Kidney (tissue), 14 donors: ENCODE results near the gene SNX1. TPM values are rescaled to one million over a fixed set of nuclear protein-coding genes. Genes with fewer than 3 reads are reported as not detected.

ENCODE experiments used
- DNase-seq, 5 donors: peaks; one replicate each; pipeline ENCODE4 v3.0.0-alpha.2; 2013 to 2020
- FAIRE-seq: peaks from 2 replicates; lab custom pipeline; 2012; peaks lifted over from hg19 to GRCh38; lab: Jason Lieb, UNC
- H3K27ac ChIP-seq, 2 donors: one replicate each; pipeline ENCODE4 v1.7.0; 2013; ENCODE audit warnings: low read depth in 2 of 2, low read length in 2 of 2, inconsistent platforms in 1 of 2
- H3K27me3 ChIP-seq: one replicate; pipeline ENCODE4 v1.7.1; 2013; ENCODE audit warnings: low read length, inconsistent platforms; ENCODE audit not compliant: control insufficient read depth, insufficient read depth
- H3K36me3 ChIP-seq, 3 donors: one replicate each; pipeline versions ENCODE4 v1.7.0 to v1.7.1; 2013; ENCODE audit warnings: low read length in 3 of 3, control low read depth in 1 of 3, inconsistent platforms in 1 of 3; ENCODE audit not compliant: insufficient read depth in 3 of 3, control insufficient read depth in 2 of 3
- H3K4me1 ChIP-seq, 3 donors: one replicate each; pipeline versions ENCODE4 v1.7.0 to v1.7.1; 2013; ENCODE audit warnings: low read length in 3 of 3, inconsistent platforms in 1 of 3, low read depth in 1 of 3; ENCODE audit not compliant: control insufficient read depth in 2 of 3, insufficient read depth in 2 of 3
- H3K4me3 ChIP-seq, 3 donors: one replicate each; pipeline versions ENCODE4 v1.7.0 to v1.8.1; 2013; ENCODE audit warnings: low read length in 3 of 3, control low read depth in 1 of 3, inconsistent platforms in 1 of 3
- H3K9ac ChIP-seq, 3 donors: one replicate each; pipeline versions ENCODE4 v1.7.0 to v1.7.1; 2013; ENCODE audit warnings: low read length in 3 of 3, control low read depth in 1 of 3, inconsistent platforms in 1 of 3
- H3K9me3 ChIP-seq, 3 donors: one replicate each; pipeline versions ENCODE4 v1.7.0 to v1.7.1; 2013; ENCODE audit warnings: low read length in 3 of 3, control low read depth in 1 of 3, inconsistent platforms in 1 of 3; ENCODE audit not compliant: control insufficient read depth in 2 of 3, insufficient read depth in 1 of 3
- CTCF ChIP-seq: IDR thresholded peaks from 3 replicates; pipeline ENCODE4 v1.5.1; 2012; ENCODE audit warnings: mild to moderate bottlenecking, moderate library complexity, borderline replicate concordance; ENCODE audit not compliant: insufficient read depth; ENCODE audit errors: extremely low read depth
- intact Hi-C: fragments of 100-400 bp; cut with DNase I; formaldehyde crosslinking; loops from one replicate; pipeline ENCODE4 v1.11.1; 2022
- polyA plus RNA-seq: library from polyadenylated mRNA; stranded (reverse); fragments of 350-450 nt; fragmentation: Illumina TruSeq; extraction: RNeasy Lipid Tissue Mini Kit (QIAGEN cat#74804); gene quantifications from one replicate; pipeline ENCODE4 v1.2.3, GENCODE V29; 2014; ENCODE audit warnings: low read depth, low replicate concordance; ENCODE audit not compliant: insufficient read depth
- total RNA-seq: library from RNA; stranded (reverse); fragmentation: NEBNext Ultra II Directional; extraction: Animal tissue kit (Norgen Biotek cat#: 25700); gene quantifications from one replicate; pipeline ENCODE4 v1.2.1, GENCODE V29; 2021
- donor health status: control.
- donor health status: control.
- donor health status: control.
- donor health status: control.
- donor health status: control.
- donor health status: DM: yes; HTN: yes; CAD: no.
- donor health status: Normal renal cell carcinoma (clear cell type).

Gene SNX1
- total and polyA plus RNA-seq, 2 donors from 2014 or later: 81.2 to 148 TPM

DNA sequence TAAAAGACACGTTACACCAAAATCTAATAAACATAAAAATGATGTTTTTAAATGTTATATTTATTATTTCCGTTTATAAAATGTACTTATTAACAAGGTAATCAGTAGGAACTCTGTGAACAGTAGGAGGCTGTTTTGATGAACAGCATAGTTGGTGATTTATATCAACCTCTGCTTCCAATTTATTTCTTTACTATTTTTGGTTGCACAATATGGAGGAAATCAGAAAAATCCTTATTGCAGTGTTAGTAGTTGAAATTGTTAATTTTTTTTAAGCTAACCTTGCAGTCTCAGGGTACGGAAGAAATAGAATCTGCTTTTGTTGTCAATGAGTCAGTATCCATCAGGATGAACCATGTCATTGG, 50.7 kb downstream of the SNX1 start:
- Histone ChIP-seq H3K4me3 (no peak overlapping the region), H3K9ac (no peak overlapping the region), H3K27me3 (no peaks in the 10 kb centered on the region), H3K9me3 (no peaks in the 10 kb centered on the region), H3K36me3 (peaks cover 0 to 13% (median 9%) of the 10 kb centered on the region in 3 donors), H3K27ac (no peak overlapping the region), H3K4me1 (no peaks in the 10 kb centered on the region)
- no peak for TF ChIP-seq CTCF
- DNase-seq: no peak
- FAIRE-seq: no peak
- intact Hi-C loops: no loop called here

DNA sequence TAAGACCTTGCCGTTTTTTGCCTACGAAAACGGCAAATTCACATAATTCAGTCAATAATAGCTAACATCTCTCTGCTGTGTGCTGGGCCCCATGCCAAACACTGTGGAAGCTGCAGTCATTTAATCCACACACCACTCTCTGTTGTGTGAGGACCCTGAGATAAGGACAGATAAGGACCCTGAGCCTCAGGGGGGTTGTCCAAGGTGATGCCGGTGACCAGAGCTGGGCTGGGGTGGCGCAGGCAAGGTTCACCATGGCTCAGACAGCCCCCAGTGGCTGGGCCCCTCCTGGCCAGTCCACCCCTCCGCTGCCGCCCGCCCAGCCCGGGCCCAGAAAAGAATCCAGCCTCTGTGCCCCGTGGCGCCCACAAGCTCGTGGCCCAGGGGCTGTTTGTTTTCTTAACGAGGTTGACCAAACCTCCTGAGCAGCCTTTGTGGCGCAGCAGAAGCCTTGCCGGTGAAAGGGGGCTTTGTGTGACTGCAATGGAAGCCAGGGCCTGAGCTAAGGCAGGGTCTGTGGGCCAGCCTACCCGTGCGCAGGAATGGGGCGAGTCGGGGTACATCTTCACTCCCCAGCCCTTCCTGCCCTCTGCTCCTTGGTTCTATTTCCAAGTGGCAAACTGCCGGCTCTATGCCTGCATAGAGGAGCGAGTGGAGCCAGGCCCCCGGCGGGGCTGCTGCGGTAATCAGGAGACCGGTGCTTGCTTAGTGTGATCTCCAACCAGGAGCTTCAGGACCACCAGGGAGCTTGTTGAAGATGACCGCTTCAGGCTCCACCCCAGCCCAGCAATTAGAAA, 51.3 kb downstream of the SNX1 start:
- H3K27me3 ChIP-seq: no peaks in the 10 kb centered on the region
- TF ChIP-seq CTCF: no peak
- FAIRE-seq (no peak), DNase-seq (peak in 2 of 5 donors; percentile 37 to 60)
- H3K4me3 ChIP-seq: no peak overlapping the region
- H3K9ac ChIP-seq: no peak overlapping the region
- peaks cover 0 to 2% (median 0%) of the 10 kb centered on the region in 3 donors for H3K4me1 ChIP-seq
- intact Hi-C loops: no loop called here
- H3K27ac ChIP-seq: no peak overlapping the region
- H3K9me3 ChIP-seq: no peaks in the 10 kb centered on the region
- H3K36me3 ChIP-seq: peaks cover 0 to 10% (median 9%) of the 10 kb centered on the region in 3 donors

DNA sequence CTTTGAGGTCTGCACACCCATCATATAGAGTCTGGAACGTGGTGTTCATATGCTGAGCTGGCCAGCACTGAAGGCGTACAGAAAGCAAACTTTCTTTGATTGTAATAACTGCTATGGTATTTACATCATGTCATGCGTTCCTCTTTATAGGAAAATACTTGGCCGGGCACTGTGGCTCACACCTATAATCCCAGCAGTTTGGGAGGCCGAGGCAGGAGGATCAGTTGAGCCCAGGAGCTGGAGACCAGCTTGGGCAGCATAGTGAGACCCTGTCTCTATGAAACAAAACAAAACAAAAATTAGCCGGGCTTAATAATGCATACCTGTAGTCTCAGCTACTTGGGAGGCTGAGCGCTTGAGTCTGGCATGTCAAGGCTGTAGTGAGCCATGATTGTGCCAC, 52.4 kb downstream of the SNX1 start:
- peaks cover 0 to 10% (median 4%) of the 10 kb centered on the region in 3 donors for H3K4me1 ChIP-seq
- no peak overlapping the region for H3K9ac ChIP-seq
- no peak for TF ChIP-seq CTCF
- H3K4me3 ChIP-seq: no peak overlapping the region
- peaks cover 0 to 4% (median 4%) of the 10 kb centered on the region in 3 donors for H3K36me3 ChIP-seq
- no peak for DNase-seq
- H3K9me3 ChIP-seq: no peaks in the 10 kb centered on the region
- intact Hi-C loops: no loop called here
- peaks cover 2% of the 10 kb centered on the region for H3K27me3 ChIP-seq
- no peak overlapping the region for H3K27ac ChIP-seq
- FAIRE-seq: no peak
